ENCODE measurements around the gene FIG4.
"Not testable (repeated sequence)": the region's sequence is repeated elsewhere in the genome, so short reads cannot be mapped to it uniquely, and the experiment has no call there.

Gene FIG4

GRCh38 chr6:109801794-109802193 lies 110.7 kb downstream of the FIG4 start:
- DNase-seq = no peak

DNA sequence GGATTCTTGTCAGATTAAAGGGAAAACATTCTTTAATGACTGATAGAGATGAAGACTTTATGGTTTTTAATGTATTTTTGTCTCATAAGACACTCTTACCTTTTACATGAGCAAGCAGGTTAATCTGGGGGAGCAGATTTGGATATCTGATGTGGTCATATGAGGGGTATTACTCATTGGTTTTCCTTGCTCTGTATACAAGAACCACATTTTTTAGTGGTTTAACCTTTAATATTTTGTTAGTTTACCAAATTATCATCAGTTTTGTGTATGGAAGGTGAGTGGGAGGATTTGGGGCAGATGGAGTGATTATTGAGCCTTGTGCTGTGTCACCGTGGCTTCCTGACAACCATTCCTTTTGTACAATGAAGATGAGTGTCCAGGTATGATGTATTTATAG lies 112.9 kb downstream of the FIG4 start:
- no peak for DNase-seq

DNA sequence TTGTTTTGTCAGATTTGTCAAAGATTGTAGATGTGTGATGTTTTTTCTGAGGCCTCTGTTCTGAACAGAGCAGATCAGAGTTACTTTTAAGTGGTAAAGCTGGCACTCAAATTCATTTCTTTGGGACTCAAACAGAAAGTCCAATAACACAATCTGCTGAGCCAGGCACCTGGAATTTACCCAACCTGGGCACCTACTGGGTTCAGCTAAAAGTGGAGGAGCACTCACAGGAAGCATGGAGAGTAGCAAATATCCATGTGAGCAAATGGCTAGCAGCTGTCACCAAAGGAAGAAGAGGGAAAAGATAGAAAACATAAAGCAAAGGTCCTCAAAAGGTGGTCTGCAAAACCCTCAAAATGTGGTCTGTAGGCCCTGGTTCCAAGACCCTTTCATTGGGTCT lies 116.8 kb downstream of the FIG4 start:
- no peak for DNase-seq

GRCh38 chr6:109808837-109809236 lies 117.7 kb downstream of the FIG4 start:
- no peak for DNase-seq

- DNase-seq = no peak
These were observed 124.0 kb downstream of the FIG4 start for GRCh38 chr6:109815054-109815453.

DNA sequence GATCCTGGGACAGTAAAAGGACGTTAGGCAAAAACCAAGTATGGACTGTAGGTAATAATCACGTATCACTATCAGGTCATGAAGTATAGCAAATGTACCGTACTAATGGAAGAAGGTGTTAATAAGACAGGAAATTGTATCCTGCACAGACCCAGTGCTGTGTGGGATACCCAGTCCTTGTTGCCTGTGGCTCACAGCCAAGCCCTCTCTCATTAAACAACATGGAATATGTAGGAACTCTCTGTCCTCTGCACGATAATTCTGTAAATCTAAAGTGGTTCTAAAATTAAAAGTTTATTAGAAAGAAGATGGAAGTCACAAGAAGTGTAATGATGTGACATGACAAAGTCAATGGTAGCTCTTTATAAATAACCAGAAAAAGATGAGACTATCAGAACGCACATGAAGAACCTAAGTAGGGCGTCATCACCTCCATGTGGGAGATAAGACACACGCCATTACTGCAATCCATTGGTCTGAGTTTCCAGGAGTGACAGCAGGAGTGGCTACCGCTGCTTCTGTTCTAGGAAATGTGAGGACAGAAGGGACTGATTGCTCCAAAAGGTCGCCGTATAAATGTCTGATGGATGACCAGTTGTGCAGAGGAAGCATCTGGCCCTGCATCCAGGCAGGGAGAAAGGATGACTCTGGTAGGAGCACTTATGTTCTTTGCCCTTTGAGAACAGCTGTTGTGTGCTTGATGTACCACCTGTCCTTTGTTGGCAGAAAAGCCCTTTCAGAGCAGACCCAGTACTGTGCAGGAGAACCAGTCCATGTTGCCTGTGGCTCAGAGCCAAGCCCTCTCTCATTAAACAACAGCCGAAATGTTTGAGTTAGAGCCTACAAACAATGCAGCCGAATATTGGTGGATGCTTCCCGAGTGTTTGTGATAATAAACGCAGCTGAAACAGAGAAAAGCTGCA lies 125.6 kb downstream of the FIG4 start:
- no peak for DNase-seq

GRCh38 chr6:109820706-109821350 lies 129.7 kb downstream of the FIG4 start:
- no peak for DNase-seq

DNA sequence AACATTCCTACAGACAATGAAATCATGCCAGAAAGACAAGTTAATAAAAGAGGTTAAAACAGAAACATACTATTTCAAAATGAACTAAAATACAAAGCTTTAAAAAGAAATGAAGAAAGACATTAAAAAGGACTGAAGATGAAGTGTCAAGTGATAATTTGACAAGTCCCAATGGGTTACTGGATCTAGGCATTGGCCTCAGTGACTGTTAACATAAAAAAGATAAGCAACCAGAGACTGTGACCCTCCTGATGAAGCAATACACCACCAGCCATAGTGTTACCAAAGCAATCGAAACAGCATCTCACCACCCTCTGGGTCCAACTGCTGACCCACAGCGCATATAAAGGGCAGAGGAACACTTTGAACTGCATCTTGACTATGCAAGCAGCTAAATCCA lies 130.3 kb downstream of the FIG4 start:
- no peak for DNase-seq

- no peak for DNase-seq
These were observed 133.0 kb downstream of the FIG4 start for GRCh38 chr6:109824105-109824504.

- no peak for DNase-seq
These were observed 135.5 kb downstream of the FIG4 start for GRCh38 chr6:109826551-109826950.

DNA sequence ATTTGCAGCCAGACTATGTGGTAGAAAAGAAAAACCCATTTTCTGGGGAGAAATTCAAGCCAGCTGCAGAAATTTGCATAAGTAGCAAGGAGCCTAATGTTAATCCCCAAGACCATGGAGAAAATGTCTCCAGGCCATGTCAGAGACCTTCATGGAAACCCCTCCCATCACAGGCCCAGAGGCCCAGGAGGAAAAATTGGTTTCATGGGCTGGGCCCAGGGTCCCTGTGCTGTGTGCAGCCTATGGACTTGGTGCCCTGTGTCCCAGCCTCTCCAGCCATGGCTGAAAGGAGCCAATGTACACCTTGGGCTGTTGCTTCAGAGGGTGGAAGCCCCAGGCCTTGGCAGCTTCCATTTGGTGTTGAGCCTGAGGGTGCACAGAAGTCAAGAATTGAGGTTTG lies 140.3 kb downstream of the FIG4 start:
- DNase-seq = not testable (repeated sequence)

DNA sequence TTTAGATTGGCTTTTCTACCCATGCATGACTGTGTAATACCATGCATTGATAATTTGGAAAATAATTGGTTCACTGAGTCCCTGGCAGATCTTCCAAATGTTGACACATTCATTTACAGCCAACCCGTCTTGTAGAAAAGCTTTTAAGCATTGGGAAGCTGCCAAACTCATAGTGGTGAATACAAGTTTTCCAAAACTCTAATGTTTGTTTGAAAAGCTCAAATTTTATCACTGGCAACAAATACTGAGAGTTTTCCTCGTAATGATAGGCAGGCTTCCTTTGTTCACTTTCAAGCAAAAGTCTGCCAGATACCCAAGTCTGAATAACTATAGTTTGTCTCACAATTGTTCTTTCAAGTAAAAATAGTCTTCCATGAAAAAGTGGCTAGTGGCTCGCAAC lies 143.0 kb downstream of the FIG4 start:
- DNase-seq = no peak

DNA sequence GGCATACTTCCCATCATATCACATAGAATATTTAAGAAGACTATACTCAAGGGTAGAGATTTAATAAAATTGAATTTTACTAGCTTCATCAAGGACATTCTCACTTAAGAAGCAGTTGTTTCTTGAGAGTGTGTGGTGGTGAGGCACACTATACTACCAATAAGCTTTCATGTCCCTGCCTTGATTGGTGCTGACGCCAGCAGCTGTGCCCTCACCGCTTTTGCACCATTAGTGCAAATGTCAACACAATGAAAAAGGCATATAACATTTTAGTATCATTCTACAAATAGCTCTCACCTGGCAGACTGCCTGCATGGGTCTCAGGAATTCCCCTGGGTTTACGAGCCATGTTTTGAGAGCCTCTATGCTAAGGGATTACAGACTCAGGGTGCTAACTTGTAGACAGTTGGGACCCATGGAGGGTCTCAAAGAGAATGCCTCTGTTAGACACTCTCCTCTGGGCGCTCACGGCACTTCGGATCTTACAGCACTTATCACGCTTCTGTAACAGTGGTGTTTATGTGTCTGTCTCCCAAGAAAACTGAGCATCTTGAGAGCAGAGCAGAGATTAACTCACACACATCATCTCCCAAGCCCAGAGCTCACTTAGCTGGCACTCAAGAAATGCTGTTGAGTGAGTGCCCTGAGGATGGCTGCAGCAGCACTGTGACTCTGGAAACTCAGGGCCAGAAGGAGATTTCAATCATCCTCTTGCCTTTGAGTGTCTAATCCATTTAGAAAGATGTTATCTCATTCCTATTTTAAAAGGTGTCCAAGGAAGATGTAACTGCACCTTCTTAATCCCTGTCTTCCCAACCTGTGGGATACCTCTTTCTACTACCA lies 143.7 kb downstream of the FIG4 start:
- DNase-seq = no peak

GRCh38 chr6:109840034-109840433 lies 148.9 kb downstream of the FIG4 start:
- no peak for DNase-seq

GRCh38 chr6:109840796-109841195 lies 149.7 kb downstream of the FIG4 start:
- DNase-seq = no peak

DNA sequence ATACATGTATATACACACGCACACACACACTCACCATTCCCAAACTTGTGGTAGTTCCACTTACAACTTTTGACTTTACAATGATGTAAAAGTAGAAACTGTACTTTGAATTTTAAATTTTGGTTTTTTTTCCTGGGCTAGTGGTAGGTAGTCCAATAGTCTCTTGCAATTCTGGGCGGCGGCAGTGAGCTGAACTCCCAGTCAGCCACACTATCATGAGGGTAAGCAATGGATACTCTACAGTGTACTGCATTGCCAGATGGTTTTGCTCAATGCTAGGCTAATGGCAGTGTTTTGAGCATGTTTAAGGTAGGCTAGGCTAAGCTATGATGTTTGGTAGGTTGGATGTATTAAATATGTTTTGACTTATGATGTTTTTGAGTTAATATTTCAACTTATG lies 150.8 kb downstream of the FIG4 start:
- DNase-seq = no peak

DNA sequence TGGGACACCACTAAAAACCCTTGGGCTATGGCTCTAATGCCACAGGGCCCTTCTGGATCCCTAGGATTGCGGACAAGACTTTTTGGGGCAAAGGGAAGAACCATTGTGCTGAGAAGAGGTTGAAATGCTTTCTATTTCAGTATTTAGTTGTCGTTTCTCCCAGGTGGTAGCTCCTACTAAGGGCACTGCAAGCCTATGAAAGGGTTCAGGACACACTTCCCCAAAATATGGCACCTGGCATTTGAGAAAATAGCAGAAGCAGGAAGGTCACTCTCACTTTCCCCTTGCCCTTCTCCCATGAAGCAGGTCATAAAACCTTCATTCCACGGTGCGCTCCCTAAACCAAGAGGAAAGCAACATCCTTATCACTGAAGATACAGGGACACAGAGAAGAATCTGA lies 161.6 kb downstream of the FIG4 start:
- no peak for DNase-seq

GRCh38 chr6:109853426-109853825 lies 162.3 kb downstream of the FIG4 start:
- no peak for DNase-seq

- no peak for DNase-seq
These were observed 162.9 kb downstream of the FIG4 start for GRCh38 chr6:109853951-109854350.

DNA sequence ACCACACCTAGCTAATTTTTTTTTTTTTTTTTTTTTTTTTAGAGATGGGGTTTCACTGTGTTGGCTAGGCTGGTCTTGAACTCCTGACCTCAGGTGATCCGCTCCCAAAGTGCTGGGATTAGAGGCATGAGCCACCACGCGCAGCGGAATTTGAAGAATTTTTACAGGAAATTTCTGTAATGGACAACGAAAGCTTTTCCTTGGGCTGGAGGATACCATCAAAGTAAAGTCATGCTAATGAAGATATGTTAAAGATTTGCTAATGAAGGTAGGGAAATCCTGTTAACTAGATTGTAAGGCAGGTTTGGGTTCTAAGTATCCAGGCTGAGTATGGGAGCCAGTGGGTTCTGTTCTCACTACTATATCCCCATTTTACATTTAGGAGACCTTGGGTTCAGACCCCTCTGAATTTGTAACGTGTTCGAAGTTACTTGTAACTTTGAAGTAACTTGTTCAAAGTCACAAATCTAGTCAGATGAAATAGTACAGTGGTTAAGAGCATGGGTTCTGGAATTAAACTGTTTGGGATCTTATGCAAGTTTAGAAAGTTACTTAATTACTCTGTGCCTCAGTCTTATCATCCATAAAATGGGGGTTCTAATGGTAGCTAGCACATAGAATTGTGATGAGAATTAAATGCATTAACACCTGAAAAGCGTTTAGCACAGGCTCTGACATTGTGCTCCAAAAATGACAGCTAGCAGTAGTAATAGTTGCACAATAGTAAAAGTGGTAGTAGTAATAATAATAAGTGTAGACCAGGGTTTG lies 163.6 kb downstream of the FIG4 start:
- no peak for DNase-seq

- not testable (repeated sequence) for DNase-seq
These were observed 164.5 kb downstream of the FIG4 start for GRCh38 chr6:109855476-109856040.

DNA sequence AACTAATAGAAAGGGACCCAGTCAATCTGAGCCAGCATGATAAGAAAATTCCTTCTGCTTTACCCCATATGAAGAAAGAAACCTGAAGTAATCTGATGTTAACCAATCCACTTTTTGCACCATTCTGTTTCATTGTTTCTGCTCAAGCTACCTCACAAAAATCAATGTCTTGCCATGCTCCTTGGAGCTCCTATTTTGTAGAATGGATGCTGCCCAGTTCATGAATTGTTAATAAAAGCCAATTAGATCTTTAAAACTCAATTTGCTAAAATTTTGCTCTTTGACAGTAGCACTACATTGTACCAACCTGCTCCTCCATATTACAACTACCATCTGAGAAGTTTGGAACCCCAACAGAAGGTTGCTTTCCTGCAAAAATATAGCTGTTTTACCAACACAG lies 170.8 kb downstream of the FIG4 start:
- DNase-seq = no peak

Data from NK-92 treated with Interleukin-12 subunit alpha and Interleukin-12 subunit beta, amount 100 ng/mL, for 24 hours (cell line).